Activated B cell treated with CpG ODN at 0.5 μM for 24 hours (primary cell): ENCODE measurements around the gene GPR39. TPM values are rescaled to one million over a fixed set of nuclear protein-coding genes. Genes with fewer than 3 reads are reported as not detected.
"Not testable (repeated sequence)": the region's sequence is repeated elsewhere in the genome, so short reads cannot be mapped to it uniquely, and the experiment has no call there.

Experiments used
- ATAC-seq: fragments of 200-7000 bp; cut with Tn5 transposase; one replicate; pipeline ENCODE4 v1.10.0; 2021; ENCODE audit warnings: low read depth, mild to moderate bottlenecking, moderate library complexity
- CTCF ChIA-PET: fragments of 350-600 bp; sonication (Branson Sonifier 250); formaldehyde crosslinking; loops from one replicate; lab custom pipeline; 2021; ENCODE audit warnings: antibody characterized with exemption; lab: Charles Lee
- POLR2A ChIA-PET: fragments of 350-600 bp; sonication (Branson Sonifier 250); formaldehyde crosslinking; loops from one replicate; lab custom pipeline; 2021; ENCODE audit warnings: antibody characterized with exemption; lab: Charles Lee
- DNase-seq: peaks from one replicate; pipeline ENCODE4 v3.0.0; 2022
- H3K27ac Mint-ChIP-seq: one replicate; pipeline ENCODE4 v1.8.0; 2020; ENCODE audit warnings: mixed read lengths
- H3K27me3 Mint-ChIP-seq: one replicate; pipeline ENCODE4 v1.8.0; 2021; ENCODE audit warnings: mixed read lengths
- H3K36me3 Mint-ChIP-seq: one replicate; pipeline ENCODE4 v1.8.0; 2021; ENCODE audit warnings: low read depth, mixed read lengths
- H3K4me1 Mint-ChIP-seq: one replicate; pipeline ENCODE4 v1.8.0; 2021; ENCODE audit warnings: mixed read lengths
- H3K4me3 Mint-ChIP-seq: one replicate; pipeline ENCODE4 v1.8.0; 2020; ENCODE audit warnings: mild to moderate bottlenecking, mixed read lengths
- H3K9me3 Mint-ChIP-seq: one replicate; pipeline ENCODE4 v1.8.0; 2020; ENCODE audit warnings: mixed read lengths
- CTCF ChIP-seq: fragments of 200-600 bp; IDR thresholded peaks from one replicate; pipeline ENCODE4 v1.8.0; 2022; ENCODE audit warnings: antibody characterized with exemption, mild to moderate bottlenecking
- intact Hi-C: fragments of 100-400 bp; cut with micrococcal nuclease; formaldehyde crosslinking; loops from one replicate; pipeline ENCODE4 v1.15.1; 2024
- total RNA-seq: library from RNA; stranded (reverse); gene quantifications from 2 replicates; pipeline ENCODE4 v1.2.3, GENCODE V29; 2022

The GPR39 gene
- total RNA-seq, 1 donor from 2014 or later: not detected

GRCh38 chr2:132392879-132393278 is 23.7 kb upstream of the GPR39 start:
- POLR2A ChIA-PET: no interaction called here
- Mint-ChIP-seq H3K36me3 (no peaks in the 10 kb centered on the region), H3K4me1 (no peaks in the 10 kb centered on the region), H3K4me3 (no peak overlapping the region), H3K27me3 (no peaks in the 10 kb centered on the region), H3K9me3 (peaks cover 8% of the 10 kb centered on the region), H3K27ac (no peak overlapping the region)
- no peak for TF ChIP-seq CTCF
- DNase-seq (no peak), ATAC-seq (no peak)
- intact Hi-C loops: no loop called here
- CTCF ChIA-PET: no interaction called here

GRCh38 chr2:132397042-132397441 is 19.6 kb upstream of the GPR39 start:
- DNase-seq, H3K9me3 Mint-ChIP-seq, H3K27ac Mint-ChIP-seq, H3K27me3 Mint-ChIP-seq, POLR2A ChIA-PET, CTCF ChIA-PET, H3K4me1 Mint-ChIP-seq, intact Hi-C loops, ATAC-seq, H3K36me3 Mint-ChIP-seq, H3K4me3 Mint-ChIP-seq: not testable (repeated sequence)

- no peak for ATAC-seq
- Mint-ChIP-seq H3K36me3 (no peaks in the 10 kb centered on the region), H3K4me1 (no peaks in the 10 kb centered on the region), H3K27ac (no peak overlapping the region), H3K4me3 (no peak overlapping the region), H3K27me3 (peaks cover 3% of the 10 kb centered on the region), H3K9me3 (peaks cover 3% of the 10 kb centered on the region)
- no peak for TF ChIP-seq CTCF
- ChIA-PET CTCF (no interaction called here), POLR2A (no interaction called here)
- no peak for DNase-seq
- intact Hi-C loops: no loop called here
Observed at GRCh38 chr2:132400169-132400900, 16.3 kb upstream of the GPR39 start.

- Mint-ChIP-seq H3K27ac (no peak overlapping the region), H3K27me3 (peaks cover 3% of the 10 kb centered on the region), H3K36me3 (no peaks in the 10 kb centered on the region), H3K4me3 (no peak overlapping the region), H3K4me1 (no peaks in the 10 kb centered on the region), H3K9me3 (peaks cover 2% of the 10 kb centered on the region)
- DNase-seq: no peak
- ATAC-seq: no peak
- TF ChIP-seq CTCF: no peak
- intact Hi-C loops: no loop called here
- CTCF ChIA-PET: no interaction called here
- POLR2A ChIA-PET: no interaction called here
Observed at GRCh38 chr2:132400901-132401240, 15.7 kb upstream of the GPR39 start.

GRCh38 chr2:132401326-132401725 is 15.3 kb upstream of the GPR39 start:
- CTCF ChIA-PET: no interaction called here
- no peak for DNase-seq
- POLR2A ChIA-PET: no interaction called here
- no peaks in the 10 kb centered on the region for H3K9me3 Mint-ChIP-seq
- H3K4me1 Mint-ChIP-seq: no peaks in the 10 kb centered on the region
- no peak overlapping the region for H3K27ac Mint-ChIP-seq
- intact Hi-C loops: no loop called here
- TF ChIP-seq CTCF: no peak
- no peak overlapping the region for H3K4me3 Mint-ChIP-seq
- no peaks in the 10 kb centered on the region for H3K36me3 Mint-ChIP-seq
- H3K27me3 Mint-ChIP-seq: peaks cover 3% of the 10 kb centered on the region
- no peak for ATAC-seq

- no peaks in the 10 kb centered on the region for H3K4me1 Mint-ChIP-seq
- intact Hi-C loops: no loop called here
- POLR2A ChIA-PET: no interaction called here
- DNase-seq (no peak), ATAC-seq (no peak)
- H3K4me3 Mint-ChIP-seq: no peak overlapping the region
- no peaks in the 10 kb centered on the region for H3K36me3 Mint-ChIP-seq
- no peak overlapping the region for H3K27ac Mint-ChIP-seq
- CTCF ChIA-PET: no interaction called here
- no peak for TF ChIP-seq CTCF
- no peaks in the 10 kb centered on the region for H3K9me3 Mint-ChIP-seq
- H3K27me3 Mint-ChIP-seq: peaks cover 3% of the 10 kb centered on the region
Observed at GRCh38 chr2:132403146-132403545, 13.5 kb upstream of the GPR39 start.
